Glutamatergic neuron (in vitro differentiated cells): Measurements from ENCODE around the gene FSTL4. TPM values are rescaled to one million over a fixed set of nuclear protein-coding genes. Genes with fewer than 3 reads are reported as not detected.

Source experiments
- DNase-seq: peaks from one replicate; pipeline ENCODE4 v3.0.0; 2022
- H3K27ac Mint-ChIP-seq: one replicate; pipeline ENCODE4 v1.8.0; 2020; ENCODE audit warnings: mild to moderate bottlenecking, mixed read lengths, inconsistent platforms; ENCODE audit not compliant: unreplicated experiment
- H3K27me3 Mint-ChIP-seq: one replicate; pipeline ENCODE4 v1.8.0; 2020; ENCODE audit warnings: mild to moderate bottlenecking, moderate library complexity, mixed read lengths, inconsistent platforms; ENCODE audit not compliant: unreplicated experiment
- H3K36me3 Mint-ChIP-seq: one replicate; pipeline ENCODE4 v1.8.0; 2020; ENCODE audit warnings: mild to moderate bottlenecking, mixed read lengths, inconsistent platforms; ENCODE audit not compliant: unreplicated experiment
- H3K4me1 Mint-ChIP-seq: one replicate; pipeline ENCODE4 v1.8.0; 2020; ENCODE audit warnings: mild to moderate bottlenecking, low read depth, mixed read lengths, inconsistent platforms; ENCODE audit not compliant: unreplicated experiment
- H3K4me3 Mint-ChIP-seq: one replicate; pipeline ENCODE4 v1.8.0; 2020; ENCODE audit warnings: mild to moderate bottlenecking, mixed read lengths, inconsistent platforms; ENCODE audit not compliant: unreplicated experiment
- H3K9me3 Mint-ChIP-seq: one replicate; pipeline ENCODE4 v1.8.0; 2020; ENCODE audit warnings: mild to moderate bottlenecking, moderate library complexity, mixed read lengths, inconsistent platforms; ENCODE audit not compliant: unreplicated experiment
- CTCF ChIP-seq: fragments of 200-600 bp; sonication (generic); IDR thresholded peaks from one replicate; pipeline ENCODE4 v1.5.0; 2021; ENCODE audit not compliant: partially characterized antibody, unreplicated experiment
- total RNA-seq: library from RNA; stranded (reverse); fragmentation: NEBNext Ultra II Directional; extraction: Animal tissue kit (Norgen Biotek cat#: 25700); gene quantifications from one replicate; pipeline ENCODE4 v1.2.1, GENCODE V29; 2021; ENCODE audit not compliant: unreplicated experiment

FSTL4 gene
- total RNA-seq, 1 donor from 2014 or later: 29.0 TPM

GRCh38 chr5:133297293-133297692 is 315.0 kb downstream of the FSTL4 start:
- no peak for TF ChIP-seq CTCF
- Mint-ChIP-seq H3K36me3 (no peaks in the 10 kb centered on the region), H3K27me3 (peaks cover 2% of the 10 kb centered on the region), H3K4me3 (no peak overlapping the region), H3K9me3 (peaks cover 5% of the 10 kb centered on the region), H3K4me1 (peaks cover 7% of the 10 kb centered on the region), H3K27ac (no peak overlapping the region)
- DNase-seq: no peak

GRCh38 chr5:133296624-133297023 is 315.7 kb downstream of the FSTL4 start:
- Mint-ChIP-seq H3K9me3 (peaks cover 5% of the 10 kb centered on the region), H3K27me3 (peaks cover 2% of the 10 kb centered on the region)
- no peak for TF ChIP-seq CTCF

GRCh38 chr5:133295520-133295919 is 316.8 kb downstream of the FSTL4 start:
- H3K9me3 Mint-ChIP-seq: peaks cover 4% of the 10 kb centered on the region
- no peak overlapping the region for H3K27ac Mint-ChIP-seq
- peaks cover 7% of the 10 kb centered on the region for H3K4me1 Mint-ChIP-seq
- no peaks in the 10 kb centered on the region for H3K36me3 Mint-ChIP-seq
- H3K4me3 Mint-ChIP-seq: no peak overlapping the region
- peaks cover 2% of the 10 kb centered on the region for H3K27me3 Mint-ChIP-seq
- TF ChIP-seq CTCF: no peak
- DNase-seq: no peak

More at GRCh38 chr5:133296624-133297023, 315.7 kb downstream of the FSTL4 start:
- Mint-ChIP-seq H3K4me1 (peaks cover 5% of the 10 kb centered on the region), H3K4me3 (no peak overlapping the region), H3K36me3 (no peaks in the 10 kb centered on the region), H3K27ac (no peak overlapping the region)
- DNase-seq: no peak

GRCh38 chr5:133294380-133294779 is 318.0 kb downstream of the FSTL4 start:
- H3K27ac Mint-ChIP-seq: no peak overlapping the region
- no peak for DNase-seq
- H3K4me1 Mint-ChIP-seq: peaks cover 12% of the 10 kb centered on the region
- H3K27me3 Mint-ChIP-seq: peaks cover 4% of the 10 kb centered on the region
- H3K4me3 Mint-ChIP-seq: no peak overlapping the region
- TF ChIP-seq CTCF: no peak
- no peaks in the 10 kb centered on the region for H3K36me3 Mint-ChIP-seq
- peaks cover 7% of the 10 kb centered on the region for H3K9me3 Mint-ChIP-seq

GRCh38 chr5:133293960-133294359 is 318.4 kb downstream of the FSTL4 start:
- Mint-ChIP-seq H3K36me3 (no peaks in the 10 kb centered on the region), H3K4me1 (peaks cover 9% of the 10 kb centered on the region), H3K4me3 (no peak overlapping the region), H3K27me3 (peaks cover 4% of the 10 kb centered on the region), H3K9me3 (peaks cover 4% of the 10 kb centered on the region), H3K27ac (no peak overlapping the region)
- no peak for TF ChIP-seq CTCF
- DNase-seq: no peak
